ENCODE results near the gene CALML4.
"Not testable (repeated sequence)": the region's sequence is repeated elsewhere in the genome, so short reads cannot be mapped to it uniquely, and the experiment has no call there.

The CALML4 gene

DNA sequence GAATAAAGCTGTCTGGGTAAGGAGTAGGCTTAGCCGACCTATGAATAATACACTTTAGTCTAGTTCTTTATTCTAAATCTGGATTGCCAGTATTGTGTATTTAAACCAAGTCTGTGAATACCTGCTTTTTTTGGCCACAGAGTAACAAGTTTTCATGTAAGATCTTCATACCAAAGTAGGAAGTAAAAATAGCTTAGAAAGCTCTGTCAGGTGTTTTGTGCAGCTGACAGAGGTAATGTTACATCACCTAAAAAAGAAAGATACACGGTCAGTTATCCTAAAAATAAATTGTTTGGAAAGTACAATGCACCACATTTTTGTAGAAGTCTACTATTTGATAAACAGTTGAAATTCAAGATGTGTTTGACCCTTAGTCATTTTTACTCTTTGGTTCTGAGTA lies 16.5 kb downstream of the CALML4 start:
- no peak for FAIRE-seq

DNA sequence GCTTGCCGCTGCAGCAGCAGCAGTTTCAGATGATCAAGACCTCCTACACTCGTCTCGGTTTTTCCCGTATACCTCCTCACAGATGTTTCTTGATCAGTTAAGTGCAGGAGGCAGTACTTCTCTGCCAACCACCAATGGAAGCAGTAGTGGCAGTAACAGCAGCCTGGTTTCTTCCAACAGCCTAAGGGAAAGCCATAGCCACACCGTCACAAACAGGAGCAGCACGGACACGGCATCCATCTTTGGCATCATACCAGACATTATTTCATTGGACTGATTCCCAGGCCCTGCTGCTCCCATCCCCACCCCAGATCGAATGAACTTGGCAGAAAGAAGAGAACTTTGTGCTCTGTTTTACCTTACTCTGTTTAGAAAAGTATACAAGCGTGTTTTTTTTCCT lies 17.6 kb downstream of the CALML4 start:
- FAIRE-seq, result no peak

DNA sequence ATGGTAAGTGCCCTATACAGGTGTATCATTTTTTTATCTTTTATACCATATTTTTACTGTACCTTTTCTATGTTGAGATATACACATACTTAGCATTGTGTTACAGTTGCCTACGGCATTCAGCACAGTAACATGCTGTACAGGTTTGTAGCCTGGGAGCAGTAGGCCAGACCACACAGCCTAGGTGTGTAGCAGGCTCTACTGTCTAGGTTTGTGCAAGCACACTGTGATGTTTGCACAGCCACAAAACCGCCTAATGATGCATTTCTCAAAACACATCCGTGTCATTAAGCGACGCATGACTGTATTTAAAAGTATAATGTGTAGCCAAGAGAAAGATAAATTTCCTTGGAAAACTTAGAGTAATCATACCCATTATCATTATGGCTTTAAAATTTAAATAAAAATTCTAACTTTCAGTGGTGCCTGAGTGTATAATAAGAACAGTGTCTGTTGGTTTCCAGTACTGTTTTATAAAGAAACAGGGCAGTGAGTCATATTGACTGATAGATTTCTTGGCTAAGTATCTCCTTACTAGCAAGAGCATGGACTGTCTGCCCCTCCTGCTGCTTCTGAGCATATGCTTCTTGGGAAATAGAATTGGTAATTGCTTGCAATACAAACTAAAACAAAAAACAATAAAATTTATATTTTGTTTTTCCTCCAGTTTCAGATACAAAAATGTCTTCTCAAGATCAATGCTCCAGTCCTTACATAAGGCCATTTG lies 18.3 kb downstream of the CALML4 start:
- FAIRE-seq, result no peak

DNA sequence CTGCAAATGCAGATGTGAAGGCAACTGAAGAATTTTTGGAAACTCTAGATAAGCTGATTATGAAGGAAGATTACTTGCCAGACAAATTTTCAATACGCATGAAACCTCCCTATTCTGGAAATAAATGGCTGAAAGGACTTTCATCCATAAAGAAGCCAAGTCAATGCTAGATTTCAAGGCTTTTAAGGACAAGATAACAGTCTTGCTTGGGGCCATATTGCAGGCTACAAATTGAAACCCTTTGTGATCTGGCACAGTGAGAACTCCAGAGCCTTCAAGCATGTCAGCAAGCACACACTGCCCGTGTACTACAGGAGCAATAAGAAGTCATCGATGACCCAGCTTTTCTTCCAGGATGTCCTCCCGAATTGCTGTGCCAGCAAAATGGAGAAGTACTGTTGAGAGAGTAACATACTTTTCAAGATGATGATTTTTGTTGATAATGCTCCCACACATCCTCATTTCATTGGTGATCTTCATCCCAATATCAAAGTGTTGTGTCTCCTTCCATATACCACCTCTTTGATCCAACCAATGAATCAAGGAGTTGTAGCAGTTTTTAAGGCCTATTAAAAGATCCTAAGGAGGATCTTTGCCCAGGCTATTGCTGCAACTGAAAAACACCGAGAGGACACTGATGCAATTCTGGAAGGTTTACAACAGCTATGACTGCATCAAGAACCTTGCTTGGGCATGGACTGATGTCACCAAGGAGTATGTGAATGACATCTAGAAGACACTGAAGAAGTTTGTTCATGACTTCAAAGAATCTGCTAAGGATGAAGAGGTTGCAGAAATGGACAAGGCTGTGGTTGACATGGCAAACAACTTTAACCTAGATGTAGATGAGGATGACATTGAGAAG lies 20.3 kb downstream of the CALML4 start:
- FAIRE-seq, result no peak

DNA sequence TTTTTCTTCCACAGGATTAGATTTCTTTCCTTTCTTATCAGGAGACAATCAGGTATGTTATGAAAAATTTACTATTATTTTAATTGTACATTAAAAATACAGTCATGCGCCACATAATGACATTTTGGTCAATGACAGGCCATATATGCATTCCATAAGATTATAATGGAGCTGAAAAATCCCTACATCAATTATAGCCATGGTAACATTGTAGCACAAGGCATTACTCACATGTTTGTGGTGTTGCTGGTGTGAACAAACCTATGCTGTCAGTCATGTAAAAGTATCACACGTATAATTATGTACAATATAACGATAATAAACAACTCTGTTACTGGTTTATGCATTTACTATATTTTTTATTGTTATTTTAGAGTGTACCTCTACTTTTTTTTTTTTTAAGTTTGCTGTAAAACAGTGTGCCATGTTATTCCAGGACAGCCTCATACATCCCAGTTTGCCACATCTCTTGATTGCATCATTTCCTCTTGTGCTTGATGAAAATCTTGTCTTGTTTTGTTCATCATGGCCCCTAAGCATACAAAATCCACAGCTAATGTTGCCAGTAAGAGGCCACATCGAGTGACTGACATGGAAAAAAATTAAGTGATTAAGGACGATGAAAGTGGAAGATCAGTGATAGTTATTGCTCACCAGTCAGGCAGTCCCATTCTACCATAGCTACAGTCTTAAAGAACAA lies 21.4 kb downstream of the CALML4 start:
- FAIRE-seq, result no peak

DNA sequence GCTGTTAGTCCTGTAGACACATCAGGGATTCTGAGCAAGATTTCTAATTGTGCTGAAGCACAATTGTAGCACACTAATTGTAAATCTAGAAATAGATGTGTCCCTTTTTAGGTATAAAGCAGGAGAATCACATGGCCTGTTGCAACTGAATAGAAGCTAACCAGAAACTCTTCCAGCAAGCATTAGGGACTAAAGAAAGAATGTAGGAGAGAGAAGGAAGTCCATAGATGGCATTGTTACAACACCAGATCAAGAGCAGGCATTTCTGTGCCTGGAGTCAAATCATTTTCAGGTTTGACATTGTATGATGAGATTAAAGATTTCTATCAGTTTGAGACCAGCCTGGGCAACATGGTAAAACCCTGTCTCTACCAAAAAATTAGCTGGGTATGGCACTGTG lies 27.4 kb downstream of the CALML4 start:
- FAIRE-seq, result no peak

DNA sequence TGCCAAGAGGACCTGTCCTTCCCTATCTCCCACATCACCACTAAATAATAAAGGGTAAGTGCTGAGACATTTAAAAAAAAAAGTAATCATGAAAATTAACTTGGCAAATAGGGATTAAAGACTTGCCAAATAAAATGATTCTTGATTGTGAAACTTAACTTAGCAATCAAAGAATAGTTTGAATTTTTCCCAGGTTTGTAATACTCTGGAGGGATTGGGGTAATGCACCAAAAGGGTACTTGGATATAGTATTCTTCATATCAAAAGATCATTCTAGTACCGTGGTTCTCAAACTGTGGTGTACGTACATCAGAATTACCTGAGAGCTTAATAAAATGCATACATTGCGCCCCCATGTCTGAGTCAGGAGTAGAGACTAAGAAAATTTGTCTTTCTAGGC lies 28.5 kb downstream of the CALML4 start:
- FAIRE-seq, result no peak

DNA sequence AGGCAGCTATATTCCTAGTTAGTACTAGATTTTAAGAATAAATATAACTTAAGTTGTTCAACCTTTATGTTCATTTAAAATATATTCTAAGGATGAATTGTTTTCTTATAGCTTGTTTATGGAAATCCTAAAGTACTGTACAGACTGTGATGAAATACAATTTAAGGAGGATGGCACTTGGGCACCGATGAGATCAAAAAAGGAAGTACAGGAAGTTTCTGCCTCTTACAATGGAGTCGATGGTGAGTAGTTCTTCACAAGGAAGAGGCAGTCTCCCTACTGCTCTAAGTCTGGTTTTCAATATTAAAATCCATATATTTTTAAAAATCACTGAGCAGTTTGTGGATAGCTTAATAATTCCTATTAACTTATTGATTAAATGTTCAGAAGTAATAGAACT lies 29.6 kb downstream of the CALML4 start:
- no peak for FAIRE-seq

DNA sequence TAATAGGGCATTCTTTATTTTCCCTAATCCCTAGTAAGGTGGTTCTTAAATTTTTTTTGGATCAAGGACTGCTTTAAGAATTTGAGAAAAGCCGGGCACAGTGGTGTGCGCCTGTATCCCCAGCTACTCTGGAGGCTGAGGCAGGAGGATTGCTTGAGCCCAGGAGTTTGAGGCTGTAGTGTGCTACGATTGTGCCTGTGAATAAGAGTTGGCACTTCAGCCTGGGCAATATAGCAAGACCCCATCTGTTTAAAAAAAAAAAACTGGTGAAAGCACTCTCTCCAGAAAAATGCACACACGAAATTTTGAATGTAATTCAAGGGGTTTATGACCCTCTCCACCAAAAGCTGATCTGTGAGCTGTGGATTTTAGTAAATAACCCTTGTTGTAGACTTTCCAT lies 32.0 kb downstream of the CALML4 start:
- FAIRE-seq, result no peak

DNA sequence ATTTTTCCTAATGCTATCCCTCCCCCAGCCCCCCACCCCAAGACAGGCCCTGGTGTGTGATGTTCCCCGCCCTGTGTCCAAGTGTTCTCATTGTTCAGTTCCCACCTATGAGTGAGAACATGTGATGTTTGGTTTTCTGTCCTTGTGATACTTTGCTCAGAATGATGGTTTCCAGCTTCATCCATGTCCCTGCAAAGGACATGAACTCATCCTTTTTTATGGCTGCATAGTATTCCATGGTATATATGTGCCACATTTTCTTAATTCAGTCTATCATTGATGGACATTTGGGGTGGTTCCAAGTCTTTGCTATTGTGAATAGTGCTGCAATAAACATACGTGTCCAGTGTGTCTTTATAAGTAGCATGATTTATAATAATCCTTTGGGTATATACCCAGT lies 33.1 kb downstream of the CALML4 start:
- not testable (repeated sequence) for FAIRE-seq

DNA sequence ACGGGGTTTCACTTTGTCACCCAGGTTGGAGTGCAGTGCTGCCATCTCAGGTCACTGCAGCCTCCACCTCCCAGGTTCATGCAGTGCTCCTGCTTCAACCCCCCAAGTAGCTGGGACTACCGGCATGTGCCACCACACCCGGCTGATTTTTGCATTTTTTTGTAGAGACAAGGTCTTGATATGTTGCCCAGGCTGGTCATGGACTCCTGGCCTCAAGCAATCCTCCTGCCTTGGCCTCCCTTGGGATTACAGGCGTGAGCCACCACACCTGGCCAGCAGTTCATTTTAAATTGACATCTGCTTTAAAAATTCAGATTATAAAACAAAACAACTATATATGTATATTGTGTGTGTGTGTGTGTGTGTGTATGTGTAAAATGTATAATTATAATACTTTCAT lies 38.3 kb downstream of the CALML4 start:
- no peak for FAIRE-seq

DNA sequence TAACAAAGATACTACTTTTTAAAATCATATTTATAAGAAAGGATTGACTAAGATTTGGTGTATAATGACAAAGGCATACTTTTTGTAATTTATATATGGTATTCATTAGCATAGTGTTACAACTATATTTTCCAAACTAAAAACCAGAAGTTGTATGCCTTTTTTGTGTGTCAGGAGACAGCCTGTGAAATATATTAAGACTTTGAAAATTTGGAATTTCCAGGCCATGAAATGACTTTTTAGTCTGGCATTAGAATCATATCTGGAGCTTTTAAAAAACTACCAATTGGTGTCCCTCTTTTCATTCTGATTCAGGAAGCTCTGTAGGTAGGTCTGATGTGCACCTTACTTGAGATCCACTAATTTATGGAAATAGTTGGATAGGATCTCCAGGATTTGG lies 41.9 kb downstream of the CALML4 start:
- FAIRE-seq, result no peak

DNA sequence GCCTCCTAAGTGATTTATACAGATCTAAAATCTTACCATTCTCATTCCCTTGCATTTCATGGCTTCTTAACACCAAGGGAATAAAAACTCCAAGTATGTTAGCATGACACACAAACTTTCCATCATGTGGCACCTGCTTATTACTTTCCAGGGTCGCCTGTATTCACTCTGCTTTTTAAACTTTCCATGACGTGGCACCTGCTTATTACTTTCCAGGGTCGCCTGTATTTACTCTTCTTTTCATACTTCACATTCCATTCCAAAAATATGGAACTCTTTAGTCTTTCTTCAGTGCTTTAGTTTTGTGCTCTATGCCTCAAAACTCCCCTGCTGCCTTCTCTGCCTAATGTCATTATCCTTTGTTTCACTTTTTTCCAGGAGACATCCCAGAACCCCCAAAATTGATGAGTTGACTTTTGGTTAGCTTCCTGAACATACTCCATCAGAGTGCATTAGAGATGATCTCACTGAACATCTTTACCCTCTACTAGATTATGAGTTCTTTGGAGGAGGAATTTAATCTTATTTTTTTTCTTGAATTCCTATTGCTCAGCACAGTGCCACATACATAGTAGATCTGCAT lies 47.0 kb downstream of the CALML4 start:
- no peak for FAIRE-seq

DNA sequence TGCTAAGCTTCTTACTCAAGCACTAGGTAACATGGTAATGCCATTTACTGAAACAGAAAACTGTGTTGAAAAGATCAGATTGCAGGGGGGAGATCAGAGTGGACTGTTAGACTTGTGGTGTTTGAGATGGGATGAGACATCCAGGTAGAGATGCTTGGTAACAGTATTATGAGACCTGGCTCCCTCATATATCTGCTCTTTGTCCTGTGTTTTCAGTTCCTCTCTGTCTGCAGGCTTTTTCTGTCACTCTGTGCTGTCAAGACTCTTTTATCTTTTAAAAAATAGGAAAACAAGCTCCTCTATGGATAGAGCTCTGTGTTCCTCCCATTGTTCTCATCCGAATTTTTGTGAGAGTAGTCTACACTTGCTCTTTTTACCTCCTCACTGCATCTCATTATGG lies 48.1 kb downstream of the CALML4 start:
- FAIRE-seq, result no peak

DNA sequence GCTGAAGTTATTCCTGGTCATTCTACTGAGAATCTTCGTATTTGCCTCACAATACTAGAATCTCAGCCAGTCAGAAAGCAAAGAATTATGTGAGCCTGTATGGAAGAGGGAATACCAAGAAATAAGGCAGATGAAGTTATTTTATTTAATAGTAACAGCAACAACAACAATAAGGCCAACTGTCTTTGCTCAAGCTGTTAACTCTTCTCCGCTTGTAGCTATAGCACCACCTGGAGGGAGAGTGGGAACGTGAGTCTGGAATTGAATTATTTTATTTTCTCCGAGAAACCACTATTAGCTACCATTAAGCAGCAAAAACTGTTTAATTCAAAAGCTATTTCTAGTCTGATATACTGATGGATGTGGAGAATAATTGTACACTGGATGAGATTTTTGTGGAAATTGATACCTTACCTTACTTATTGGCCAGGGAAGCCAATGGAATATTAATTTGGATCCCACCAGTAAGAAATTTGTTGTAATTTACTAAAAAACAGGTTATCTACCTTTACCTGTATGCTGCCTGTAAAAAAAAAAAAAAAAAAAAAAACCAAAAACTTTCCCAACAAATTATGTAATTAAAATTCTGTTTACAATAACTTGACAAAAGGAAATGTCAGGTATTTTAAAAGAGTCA lies 50.1 kb downstream of the CALML4 start:
- no peak for FAIRE-seq

DNA sequence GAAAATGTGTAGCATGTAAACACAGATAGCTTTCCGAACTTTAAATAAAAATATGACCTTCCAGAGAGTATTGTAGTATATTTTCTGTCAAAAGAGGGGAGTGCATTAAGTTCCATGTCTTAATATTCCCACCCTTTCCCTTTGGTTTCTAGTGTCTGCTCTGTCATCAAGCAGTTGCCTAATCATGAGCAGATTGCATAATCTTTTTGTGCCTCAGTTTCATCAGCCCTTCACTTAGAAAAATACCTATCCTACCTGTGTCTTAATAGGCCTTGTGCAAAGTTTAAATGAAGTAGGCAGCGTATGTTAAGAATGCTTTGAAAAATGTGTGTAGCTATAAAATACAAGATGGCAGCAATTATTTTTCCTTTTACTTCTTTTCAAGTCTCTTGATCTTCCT lies 52.8 kb downstream of the CALML4 start:
- FAIRE-seq, result no peak

DNA sequence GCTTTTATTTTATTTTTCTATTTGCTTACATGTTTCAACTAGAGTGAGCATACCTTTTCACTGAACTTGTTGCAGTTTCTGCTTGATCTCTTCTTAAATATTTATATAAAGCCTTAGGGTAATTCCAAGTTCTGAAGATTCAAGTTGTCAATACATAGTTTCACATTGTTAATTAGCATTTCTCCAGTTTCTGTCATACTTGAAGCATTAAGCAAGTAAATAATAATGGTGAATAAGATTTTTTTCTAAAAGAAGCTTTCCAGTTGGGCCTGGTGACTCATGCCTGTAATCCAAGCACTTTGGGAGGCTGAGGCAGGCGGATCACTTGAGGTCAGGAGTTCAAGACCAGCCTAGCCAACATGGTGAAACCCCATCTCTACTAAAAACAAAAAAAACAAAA lies 53.9 kb downstream of the CALML4 start:
- no peak for FAIRE-seq

DNA sequence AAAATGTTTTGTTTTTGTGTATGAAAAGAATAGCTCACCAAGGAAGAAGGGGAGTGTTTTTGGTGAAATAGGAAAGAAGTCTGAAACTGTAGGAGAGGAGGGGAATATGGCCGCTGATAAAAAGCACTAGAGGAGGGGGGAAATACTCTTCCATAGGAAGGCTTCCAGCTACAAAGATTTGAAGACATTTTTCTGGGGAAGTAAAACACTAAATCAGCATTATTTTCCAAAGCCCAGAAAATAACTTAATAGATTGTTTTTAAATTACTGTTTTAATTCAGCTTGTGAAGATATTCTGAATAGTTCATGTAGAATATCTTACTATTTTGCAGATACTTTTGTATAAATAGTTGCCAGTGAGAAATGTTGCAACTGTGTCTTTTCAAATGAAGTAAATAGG lies 54.9 kb downstream of the CALML4 start:
- FAIRE-seq, result no peak

DNA sequence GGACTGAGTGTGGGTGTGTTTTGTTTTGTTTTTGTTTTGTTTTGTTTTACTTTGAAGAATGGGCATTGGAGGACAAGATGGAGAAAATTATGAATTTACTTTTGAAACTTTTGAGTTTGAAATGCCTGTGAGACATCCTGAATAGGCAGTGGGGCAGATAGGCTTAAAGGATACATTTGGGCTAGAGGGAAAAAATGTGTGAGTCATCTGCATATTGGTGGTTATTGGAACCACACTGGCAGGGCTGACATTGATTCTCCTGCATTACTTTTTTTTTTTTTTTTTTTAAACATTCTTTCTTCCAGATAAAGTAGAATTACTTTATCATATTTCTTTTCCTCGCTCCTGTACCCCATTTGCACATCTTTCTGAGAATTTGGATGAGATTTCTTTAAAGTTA lies 56.1 kb downstream of the CALML4 start:
- FAIRE-seq, result no peak

DNA sequence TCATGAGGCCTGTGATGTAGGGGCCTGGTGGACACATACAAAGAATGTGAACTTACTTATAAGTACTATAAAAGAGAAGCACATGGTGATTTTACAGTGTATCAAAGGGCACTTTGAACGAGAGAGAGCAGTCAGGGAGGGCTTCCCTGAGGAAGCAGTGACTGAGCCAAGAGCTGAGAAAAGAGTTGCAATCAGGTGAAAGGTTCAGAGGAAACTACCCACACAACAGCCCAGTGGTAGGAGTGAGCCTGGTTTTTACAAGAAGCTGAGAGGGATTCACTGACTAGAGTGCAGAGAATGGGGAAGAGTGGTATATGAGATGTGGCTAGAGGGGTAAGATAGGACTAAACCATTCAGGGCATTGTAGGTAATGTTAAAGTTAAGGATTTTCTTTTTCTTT lies 57.1 kb downstream of the CALML4 start:
- no peak for FAIRE-seq

DNA sequence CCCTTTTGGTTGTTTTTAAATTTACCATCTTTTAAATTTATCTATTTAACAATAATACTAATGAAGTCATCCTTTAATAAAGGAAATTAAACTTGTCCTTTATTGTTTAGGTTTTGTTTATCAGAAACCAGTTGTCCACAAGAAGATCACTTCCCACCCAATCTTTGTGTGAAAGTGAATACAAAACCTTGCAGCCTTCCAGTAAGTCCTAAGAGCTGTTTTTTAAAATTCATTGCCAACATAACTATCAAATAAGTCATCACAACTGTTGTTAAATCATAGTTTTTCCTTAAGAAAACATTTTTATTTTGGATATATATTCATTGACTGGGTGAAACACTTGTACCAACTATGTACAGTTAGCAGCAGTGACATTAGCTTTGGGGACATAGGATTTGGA lies 59.4 kb downstream of the CALML4 start:
- no peak for FAIRE-seq

DNA sequence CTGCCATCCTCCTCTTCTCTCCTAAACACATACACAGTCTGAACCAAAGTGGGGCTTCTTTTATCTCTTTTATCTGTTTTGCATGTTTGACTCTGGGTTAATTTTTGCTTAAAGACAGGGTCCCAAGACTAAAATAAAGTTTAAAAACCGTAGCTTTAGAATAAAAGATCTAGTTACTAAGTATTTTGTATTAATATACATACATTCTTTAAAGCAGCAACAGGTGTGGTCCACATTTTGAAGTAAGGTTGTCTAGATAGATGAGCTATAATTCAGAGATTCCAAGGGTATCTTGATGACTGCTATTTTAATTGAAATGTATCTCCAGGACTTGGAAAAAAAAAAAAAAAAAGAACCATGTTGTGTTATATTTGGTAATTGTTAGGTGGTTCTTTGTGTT lies 61.3 kb downstream of the CALML4 start:
- FAIRE-seq, result no peak

DNA sequence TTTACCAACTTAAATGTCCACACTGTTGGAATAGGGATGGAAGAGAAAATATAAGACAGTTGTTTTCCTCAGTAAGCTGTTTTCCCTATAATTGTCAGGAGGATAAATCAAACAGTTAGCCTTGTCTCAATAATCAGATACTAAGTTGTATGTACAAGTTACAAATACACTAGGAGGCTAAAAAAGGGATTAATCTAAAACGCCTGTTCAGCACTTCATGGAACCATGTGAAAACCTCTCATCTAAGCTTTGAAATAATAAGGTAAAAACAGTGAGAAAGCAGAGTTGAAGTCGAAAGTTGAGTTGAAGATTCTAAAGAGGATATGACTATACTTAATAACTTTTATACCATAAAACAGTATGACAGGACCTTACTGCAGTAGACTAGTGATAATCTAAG lies 62.0 kb downstream of the CALML4 start:
- FAIRE-seq, result no peak

All from colon (tissue), 2 donors.